Hematopoietic multipotent progenitor cell treated with erythropoietin and hydrocortisone succinate and interleukin-3 and kit ligand, for 17 days (in vitro differentiated cells): ENCODE measurements around the gene REV1.
"Not testable (repeated sequence)": the region's sequence is repeated elsewhere in the genome, so short reads cannot be mapped to it uniquely, and the experiment has no call there.

ENCODE experiments used
- DNase-seq: peaks from one replicate; pipeline ENCODE4 v3.0.0-alpha.2; 2015; ENCODE audit warnings: low spot score

The REV1 gene

DNA sequence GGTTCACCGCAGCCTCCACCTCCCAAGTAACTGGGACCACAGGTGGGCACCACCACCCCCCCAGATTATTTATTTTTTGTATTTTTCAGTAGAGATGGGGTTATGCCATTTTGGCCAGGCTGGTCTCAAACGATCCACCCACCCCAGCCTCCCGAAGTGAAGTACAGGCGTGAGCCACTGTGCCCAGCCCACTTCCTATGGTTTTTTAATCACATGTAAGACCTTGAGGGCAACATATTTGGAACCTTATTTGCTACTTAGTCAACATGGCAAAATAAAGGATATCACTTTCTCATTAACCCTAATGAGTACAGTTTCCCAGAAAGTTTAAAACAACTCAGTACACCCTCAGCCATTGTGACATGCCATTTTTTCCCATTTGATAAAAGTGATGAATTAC lies 88.0 kb downstream of the REV1 start:
- DNase-seq: no peak

DNA sequence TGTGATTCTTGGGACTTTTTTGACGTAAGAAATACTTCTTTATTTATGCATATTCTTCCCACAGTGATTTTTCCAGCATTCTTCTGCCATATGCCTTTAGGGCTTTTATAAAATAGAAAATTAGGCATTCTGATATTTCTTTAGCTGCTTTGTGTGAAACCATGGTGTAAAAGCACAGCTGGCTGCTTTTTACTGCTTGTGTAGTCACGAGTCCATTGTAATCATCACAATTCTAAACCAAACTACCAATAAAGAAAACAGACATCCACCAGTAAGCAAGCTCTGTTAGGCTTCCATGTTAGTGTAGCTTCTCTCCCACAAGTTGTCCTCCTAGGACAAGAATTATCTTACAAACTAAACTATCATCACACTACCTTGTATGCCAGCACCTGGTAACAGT lies 90.0 kb downstream of the REV1 start:
- DNase-seq: no peak

DNA sequence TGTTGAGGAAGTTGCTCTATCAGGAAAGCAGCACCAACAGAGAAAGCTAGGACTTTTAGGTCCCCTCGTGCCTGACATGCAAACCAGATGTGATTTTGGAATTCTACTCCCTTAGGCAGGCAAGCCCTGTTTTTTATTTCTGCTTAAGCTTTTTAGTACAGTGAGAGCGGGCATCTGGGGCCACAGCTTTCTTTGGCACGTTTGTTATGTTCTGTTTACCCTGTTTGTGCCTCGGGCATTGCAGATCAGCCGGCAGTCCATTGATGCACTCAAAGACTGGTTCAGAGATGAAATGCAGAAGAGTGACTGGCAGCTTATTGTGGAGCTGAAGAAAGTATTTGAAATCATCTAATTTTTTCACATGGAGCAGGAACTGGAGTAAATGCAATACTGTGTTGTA lies 90.8 kb downstream of the REV1 start:
- no peak for DNase-seq

DNA sequence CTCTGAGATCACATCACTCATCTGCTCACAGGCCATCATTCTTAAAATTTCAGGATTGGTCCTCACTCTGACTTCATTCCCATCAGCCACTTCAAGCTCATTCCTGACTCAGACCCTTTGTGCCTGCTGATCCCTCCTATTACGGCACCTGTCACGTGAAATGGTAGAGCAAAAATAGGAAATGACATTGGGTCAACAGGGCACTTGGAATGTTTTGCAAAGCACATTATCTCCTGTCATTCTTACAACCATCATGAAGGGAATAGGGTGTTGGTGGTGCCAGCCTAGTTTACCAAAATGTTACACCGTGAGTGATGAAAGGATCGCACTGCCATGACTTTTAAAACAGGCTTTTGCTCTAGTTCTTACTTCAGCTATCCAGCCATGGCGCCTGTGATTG lies 91.5 kb downstream of the REV1 start:
- no peak for DNase-seq

DNA sequence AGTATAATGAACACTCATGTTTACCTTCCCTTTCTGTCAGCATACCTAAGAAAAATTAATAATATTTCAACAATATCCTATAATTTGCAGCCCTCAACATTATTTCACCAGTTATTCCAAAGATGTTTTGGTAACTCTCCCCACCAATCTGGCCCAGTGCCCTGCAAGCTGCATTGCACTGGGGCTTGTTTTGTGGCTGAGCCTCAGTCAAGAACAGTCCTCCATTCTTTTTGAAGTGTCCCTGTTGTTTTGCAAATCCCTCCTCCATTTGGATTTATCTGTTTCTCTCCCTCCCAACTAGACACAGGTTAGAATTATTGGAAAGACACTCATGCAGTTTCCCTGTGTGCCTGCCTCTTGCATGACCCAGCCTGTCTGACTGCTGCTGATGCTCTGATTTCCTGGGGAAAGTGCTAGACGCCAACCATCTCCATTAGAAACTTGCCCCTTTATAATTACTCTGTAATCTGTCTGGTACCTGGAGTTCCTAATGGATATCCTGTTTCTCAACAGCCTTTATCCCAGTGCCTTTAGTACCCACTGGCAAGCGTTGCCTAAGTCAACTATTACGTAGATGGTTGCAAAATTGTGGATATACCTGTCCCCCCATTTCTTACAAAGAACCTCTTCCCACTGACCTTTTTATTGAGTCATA lies 92.4 kb downstream of the REV1 start:
- no peak for DNase-seq

DNA sequence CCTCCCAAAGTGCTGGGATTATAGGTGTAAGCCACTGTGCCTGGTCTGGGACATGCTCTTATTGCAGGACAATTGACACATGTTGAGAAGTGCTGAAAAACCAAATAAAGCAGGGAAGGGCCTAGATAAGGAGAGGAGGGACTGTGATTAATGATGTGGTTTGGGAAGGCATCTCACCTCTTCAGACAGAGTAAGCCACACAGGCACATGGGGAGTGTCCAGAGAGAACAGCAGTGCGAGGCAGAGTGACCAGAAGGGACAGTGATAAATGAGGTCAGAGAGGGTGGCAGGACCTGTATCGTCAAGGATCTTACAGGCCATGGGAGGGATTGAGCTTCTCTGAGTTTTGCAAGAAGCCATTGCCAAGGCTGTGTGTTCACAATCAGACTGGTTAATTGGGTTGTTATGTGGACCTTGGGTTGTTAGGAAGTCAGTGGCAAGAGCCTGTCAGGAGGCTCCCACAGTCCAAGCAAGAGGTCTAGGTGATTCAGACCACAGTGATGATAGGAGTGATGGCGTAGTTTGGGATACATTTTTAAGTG lies 94.2 kb downstream of the REV1 start:
- DNase-seq: no peak

DNA sequence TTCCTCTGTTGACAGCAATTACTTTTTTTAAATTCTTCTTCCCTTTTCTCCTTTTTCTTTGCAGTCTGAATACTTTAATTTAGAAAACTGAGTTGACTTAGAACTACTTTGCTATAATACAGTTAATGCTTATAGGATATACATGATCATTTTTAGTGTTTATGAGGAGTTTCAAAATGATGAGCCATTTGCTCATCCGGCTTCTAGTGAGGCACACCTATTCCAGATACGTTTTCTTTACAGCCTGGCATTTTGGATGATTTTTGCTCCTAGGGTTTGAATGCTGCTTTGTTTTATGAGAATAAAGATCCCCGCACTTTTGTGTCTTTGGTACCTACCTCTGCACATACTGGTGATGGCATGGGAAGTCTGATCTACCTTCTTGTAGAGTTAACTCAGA lies 99.9 kb downstream of the REV1 start:
- no peak for DNase-seq

DNA sequence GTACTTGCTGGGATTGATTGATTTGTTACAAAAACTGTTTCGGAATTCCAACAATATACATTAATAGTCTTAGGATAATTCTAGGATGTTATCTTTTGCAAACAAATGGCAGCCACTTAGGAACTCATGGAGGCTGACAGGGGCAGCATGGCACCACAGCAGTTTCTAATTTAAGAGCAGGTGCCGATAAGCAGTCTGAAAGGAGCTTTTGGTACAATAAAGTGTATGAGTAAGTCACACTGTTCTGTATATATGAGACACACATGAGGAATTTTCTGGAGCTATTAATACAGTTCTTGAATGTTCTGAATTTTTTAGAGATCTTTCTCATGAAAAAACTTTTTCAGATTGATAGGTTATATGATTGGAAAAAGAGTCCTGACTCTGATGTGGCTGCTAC lies 100.4 kb downstream of the REV1 start:
- DNase-seq: no peak

DNA sequence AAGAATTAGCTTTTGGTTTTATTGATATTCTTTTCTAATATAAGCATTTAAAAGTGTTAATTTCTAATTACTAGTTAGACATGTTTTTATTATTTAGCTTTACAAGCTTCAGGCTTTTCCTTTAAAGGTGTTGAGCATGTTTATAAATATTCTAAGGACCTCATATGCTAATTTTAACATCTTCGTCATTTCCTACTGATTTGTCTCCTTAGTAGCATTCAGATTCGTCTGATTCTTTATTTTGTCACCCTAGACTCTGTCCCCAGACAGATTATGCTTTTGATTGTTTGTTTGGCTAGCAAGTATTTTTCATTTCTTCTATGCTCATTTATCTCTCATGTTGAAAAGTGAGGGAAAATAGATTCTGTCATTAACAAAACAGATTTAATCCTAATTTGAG lies 100.9 kb downstream of the REV1 start:
- DNase-seq: no peak

DNA sequence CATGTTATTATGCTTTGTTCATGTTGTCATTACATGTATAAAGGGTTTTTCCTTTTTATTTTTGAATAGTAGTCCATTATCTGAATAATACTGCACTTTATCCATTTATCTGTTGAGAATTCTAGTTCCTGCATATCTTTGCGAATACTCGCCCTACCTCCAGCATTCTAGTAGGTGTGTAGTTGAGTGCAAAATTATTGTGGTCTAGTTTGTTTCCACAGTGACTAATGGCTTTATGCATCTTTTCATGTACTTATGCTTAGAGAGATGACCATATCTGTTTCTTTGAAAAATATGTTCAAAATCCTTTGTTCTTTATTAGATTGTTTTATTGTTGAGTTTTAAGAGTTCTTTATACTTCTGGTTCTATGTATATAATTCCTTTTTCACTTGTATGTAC lies 103.8 kb downstream of the REV1 start:
- DNase-seq: no peak

DNA sequence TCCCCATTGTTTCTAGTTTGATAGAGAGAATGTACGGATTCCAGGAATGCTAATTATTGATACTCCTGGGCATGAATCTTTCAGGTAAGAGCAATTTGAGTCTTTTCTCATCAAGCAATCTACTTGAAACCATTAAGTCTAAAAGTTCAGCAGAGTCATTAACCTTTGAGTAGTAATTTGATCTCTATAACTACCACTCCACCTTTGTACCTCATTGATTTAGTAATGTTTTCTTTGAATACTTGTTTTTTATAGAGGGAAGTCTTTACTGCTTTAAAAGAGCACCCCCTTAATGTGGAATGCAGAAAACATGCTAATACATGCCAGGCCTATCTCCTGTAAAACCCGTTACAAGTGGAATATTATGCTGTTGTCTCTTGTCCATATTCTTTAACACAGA lies 107.7 kb downstream of the REV1 start:
- DNase-seq: no peak

DNA sequence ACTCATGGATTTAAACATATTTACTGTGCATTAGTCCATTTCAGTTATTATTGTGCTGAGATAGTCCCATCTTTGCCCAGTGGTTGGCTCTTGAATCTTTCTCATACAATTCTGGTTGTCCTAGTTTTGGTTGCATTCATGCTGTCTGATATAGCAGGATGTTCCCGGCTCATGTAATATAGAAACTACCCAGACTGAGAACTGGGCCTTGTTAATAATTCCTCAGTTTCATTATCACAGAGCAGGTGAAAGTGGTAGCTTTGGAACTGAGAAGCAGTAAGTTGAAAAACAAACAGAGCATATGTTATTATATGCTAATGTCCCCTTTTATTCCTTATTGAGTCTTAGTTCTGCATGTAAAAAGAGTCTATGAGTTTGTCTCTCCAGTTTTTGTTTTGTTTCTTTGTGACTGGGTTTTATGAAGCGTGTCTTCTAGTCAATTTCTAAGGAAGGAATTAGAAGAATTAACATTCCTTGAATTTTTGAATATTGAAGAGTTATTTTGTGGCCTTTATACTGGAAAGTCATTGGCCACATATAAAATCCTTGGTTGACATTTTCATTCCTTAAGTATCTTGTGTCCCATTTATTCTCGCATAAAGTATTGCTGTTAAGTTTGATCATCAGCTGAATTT lies 109.3 kb downstream of the REV1 start:
- no peak for DNase-seq

DNA sequence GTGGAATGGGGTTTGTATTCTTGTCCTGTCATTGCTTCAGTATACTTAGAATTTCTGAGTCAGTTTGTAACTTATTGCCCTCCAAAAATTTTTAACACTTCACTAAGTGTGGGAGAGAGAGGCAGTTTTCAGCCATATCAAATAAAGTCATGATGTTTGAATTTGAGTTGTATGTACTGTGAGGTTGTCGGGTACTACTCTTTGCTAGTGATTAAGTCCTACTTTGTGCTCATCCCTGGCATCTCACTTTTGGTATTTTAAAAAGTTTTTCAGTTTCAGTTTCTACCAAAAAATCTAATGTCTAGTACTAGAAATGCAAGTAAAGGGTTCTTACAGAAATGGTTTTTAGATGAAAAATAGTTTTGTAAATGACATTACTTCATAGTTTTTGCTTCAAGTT lies 111.9 kb downstream of the REV1 start:
- DNase-seq: no peak

DNA sequence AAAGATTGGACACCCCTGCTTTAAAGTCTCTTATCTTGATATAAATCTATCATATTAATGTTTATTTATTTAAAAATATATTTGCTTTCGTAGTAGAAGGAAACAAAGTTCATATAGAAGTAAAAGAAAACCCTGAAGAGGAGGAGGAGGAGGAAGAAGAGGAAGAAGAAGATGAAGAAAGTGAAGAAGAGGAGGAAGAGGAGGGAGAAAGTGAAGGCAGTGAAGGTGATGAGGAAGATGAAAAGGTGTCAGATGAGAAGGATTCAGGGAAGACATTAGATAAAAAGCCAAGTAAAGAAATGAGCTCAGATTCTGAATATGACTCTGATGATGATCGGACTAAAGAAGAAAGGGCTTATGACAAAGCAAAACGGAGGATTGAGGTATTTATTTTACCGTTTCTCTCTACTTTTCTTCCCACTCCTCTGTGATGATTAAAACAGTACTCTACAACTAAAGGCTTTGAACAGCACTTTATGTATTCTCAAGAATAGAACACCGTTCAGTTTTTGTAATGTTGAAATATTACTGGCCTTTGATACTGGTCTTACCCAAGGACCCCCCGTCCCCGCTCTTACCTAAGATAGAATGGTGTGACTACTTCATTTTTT lies 113.5 kb downstream of the REV1 start:
- no peak for DNase-seq

DNA sequence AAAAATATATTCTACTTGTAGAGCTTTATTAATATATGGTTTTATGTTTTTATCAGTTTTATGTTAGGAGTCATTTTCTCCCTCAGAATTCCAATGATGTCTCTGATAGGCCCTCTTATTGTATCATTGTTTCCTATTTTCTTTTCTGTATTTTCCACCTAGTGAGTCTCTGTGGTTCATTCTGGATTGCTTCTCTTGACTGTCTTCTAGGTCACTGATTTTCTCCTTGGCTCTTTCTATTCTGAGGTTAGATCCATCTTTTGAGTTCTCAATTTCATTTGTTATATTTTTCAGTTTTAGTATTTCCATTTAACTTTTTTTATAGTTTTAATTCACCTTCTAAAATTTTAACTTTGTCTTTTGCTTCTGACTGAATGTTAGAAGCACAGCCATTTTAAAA lies 115.1 kb downstream of the REV1 start:
- DNase-seq: no peak

DNA sequence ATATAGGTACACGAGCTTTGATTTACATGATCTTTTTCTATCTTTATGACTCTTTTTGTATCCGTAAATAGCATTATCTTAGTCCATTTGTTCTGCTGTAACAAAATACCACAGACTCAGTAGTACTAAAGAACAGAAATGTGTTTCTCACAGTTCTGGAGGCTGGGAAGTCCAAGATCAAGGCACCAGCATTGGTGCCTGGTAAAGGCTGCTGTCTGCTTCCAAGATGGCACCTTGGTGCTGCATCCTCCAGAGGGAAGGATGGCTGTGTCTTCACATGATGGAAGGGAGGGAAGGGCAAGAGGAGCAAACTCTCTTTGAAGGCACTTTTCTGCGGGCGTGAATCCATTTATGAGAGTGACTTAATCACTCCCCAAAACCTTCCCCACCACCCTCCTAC lies 116.7 kb downstream of the REV1 start:
- DNase-seq: no peak

DNA sequence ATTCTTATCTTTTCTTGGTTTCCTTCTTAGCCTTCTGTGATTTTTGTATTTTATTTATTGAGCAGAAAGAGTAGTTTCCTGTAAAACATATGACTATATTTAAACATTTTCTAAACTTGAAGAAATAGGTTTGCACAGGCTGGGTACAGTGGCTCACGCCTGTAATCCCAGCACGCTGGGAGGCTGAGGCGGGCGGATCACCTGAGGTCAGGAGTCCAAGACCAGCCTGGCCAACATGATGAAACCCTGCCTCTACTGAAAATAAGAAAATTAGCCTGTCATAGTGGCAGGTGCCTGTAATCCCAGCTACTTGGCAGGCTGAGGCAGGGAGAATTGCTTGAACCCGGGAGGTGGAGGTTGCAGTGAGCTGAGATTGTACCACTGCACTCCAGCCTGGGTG lies 121.0 kb downstream of the REV1 start:
- DNase-seq: not testable (repeated sequence)

DNA sequence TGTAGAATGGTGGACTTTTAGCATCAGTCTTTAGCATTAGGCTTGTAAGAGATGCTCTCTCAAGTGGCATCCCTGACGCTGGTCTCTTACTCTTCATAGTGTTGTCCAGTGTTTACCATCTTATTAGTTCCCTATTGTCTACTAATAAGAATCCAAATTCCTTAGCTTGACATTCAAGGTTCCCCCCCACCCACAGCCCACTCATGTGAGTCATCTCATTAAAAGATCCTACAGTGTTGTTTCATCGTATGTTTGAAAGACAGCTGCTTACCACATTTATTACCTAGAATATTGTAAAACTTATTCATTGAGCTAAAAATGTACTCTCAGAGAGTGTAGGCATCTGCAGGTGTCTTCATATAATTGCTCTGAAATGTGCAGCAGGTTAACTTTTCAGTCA lies 124.2 kb downstream of the REV1 start:
- no peak for DNase-seq

DNA sequence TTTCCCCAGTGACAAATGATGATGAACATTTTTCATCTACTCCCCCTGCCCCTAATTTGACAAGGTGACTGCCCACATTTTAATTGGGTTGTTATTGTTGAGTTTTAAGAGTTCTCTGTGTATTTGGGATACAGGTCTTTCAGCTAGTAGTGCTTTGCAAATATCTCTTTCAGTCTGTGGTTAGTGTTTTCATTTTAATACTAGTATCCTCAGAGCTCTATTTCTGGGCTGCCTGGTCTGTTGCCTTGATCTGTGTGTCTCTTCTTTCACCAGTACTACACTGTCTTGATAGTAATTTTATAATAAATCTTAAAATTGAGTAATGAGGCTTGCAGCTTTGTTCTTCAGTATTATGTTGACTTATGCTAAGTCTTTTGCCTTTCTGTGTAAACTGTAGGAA lies 133.0 kb downstream of the REV1 start:
- no peak for DNase-seq

DNA sequence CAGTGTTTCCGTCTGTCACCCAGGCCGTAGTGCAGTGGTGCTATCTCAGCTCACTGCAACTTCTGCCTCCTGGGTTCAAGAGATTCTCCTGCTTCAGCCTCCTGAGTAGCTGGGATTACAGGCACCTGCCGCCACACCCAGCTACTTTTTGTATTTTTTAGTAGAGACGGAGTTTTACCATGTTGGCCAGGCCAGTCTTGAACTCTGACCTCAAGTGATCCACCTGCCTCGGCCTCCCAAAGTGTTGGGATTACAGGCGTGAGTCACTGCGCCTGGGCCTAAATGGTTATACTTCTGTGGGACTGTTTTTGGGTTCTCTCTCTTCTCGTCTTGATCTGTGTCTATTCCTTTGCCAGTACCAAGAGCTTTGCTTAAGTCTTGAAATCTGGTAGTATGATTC lies 135.0 kb downstream of the REV1 start:
- not testable (repeated sequence) for DNase-seq

DNA sequence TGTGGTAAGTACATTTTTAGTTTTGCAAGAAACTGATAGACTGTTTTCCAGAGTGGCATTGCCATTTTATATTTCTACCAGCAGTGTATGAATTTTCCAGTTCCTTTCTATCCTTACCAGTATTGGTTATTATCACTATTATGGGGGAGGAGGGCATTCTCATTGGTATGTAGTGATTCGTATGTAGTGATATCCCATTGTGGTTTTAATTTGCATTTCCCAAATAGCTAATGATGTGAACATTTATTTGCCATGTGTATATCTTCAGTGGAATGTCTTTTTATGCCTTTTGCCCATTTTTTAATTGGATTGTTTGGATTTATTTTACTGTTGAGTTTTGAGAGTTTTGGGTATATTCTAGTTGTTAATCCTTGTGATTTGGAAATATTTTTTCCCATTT lies 135.7 kb downstream of the REV1 start:
- no peak for DNase-seq
